DND-41 (cell line): ENCODE measurements around the gene CIDEA.

Experiments
- ATAC-seq: fragments of 200-7000 bp; cut with Tn5 transposase; 3 replicates; pipeline ENCODE4 v1.9.1; 2021; ENCODE audit warnings: low read depth; ENCODE audit not compliant: insufficient read depth
- DNase-seq: peaks from one replicate; pipeline ENCODE4 v3.0.0-alpha.2; 2020
- H2AFZ ChIP-seq: 2 replicates; pipeline ENCODE4 v1.6.0; 2012; ENCODE audit warnings: low read depth, low read length
- H3K27ac ChIP-seq: 2 replicates; pipeline ENCODE4 v1.5.1; 2012; ENCODE audit warnings: low read length, inconsistent platforms
- H3K27me3 ChIP-seq: fragments of 200-600 bp; sonication (generic); 2 replicates; pipeline ENCODE4 v1.6.0; 2012; ENCODE audit warnings: low read length, mild to moderate bottlenecking, inconsistent platforms; ENCODE audit not compliant: insufficient read depth, poor library complexity
- H3K36me3 ChIP-seq: 2 replicates; pipeline ENCODE4 v1.5.1; 2012; ENCODE audit warnings: low read length, inconsistent platforms; ENCODE audit not compliant: insufficient read depth
- H3K4me1 ChIP-seq: 2 replicates; pipeline ENCODE4 v1.5.1; 2012; ENCODE audit warnings: mild to moderate bottlenecking, low read length; ENCODE audit not compliant: insufficient read depth
- H3K4me2 ChIP-seq: 2 replicates; pipeline ENCODE4 v1.6.0; 2012; ENCODE audit warnings: mild to moderate bottlenecking, moderate library complexity, low read length, inconsistent platforms; ENCODE audit not compliant: insufficient read depth
- H3K4me3 ChIP-seq, 2 experiments: fragments of 200-600 bp in 1 of 2; shearing (Covaris generic) in 1 of 2; 2 replicates each; pipeline ENCODE4 v1.5.1; 2012 to 2016; ENCODE audit warnings: inconsistent platforms in 2 of 2, low read length in 2 of 2, mild to moderate bottlenecking in 2 of 2, low read depth in 1 of 2, moderate library complexity in 1 of 2
- H3K79me2 ChIP-seq: 2 replicates; pipeline ENCODE4 v1.6.0; 2012; ENCODE audit warnings: low read length, inconsistent platforms; ENCODE audit not compliant: insufficient read depth
- H3K9ac ChIP-seq: 2 replicates; pipeline ENCODE4 v1.6.0; 2012; ENCODE audit warnings: low read depth, mild to moderate bottlenecking, inconsistent platforms, low read length, moderate library complexity
- H3K9me3 ChIP-seq: 2 replicates; pipeline ENCODE4 v1.5.1; 2012; ENCODE audit warnings: low read length, moderate library complexity, mild to moderate bottlenecking, inconsistent platforms; ENCODE audit not compliant: insufficient read depth, severe bottlenecking
- H4K20me1 ChIP-seq: 2 replicates; pipeline ENCODE4 v1.6.0; 2012; ENCODE audit warnings: low read length; ENCODE audit not compliant: insufficient read depth
- EZH2 ChIP-seq: IDR thresholded peaks from 3 replicates; pipeline ENCODE4 v1.6.1; 2012; ENCODE audit warnings: borderline replicate concordance, low read depth, mild to moderate bottlenecking, moderate library complexity, low read length, inconsistent platforms; ENCODE audit not compliant: severe bottlenecking
- TF ChIP-seq, protein P1 (sequence below): IDR thresholded peaks from 2 replicates; pipeline ENCODE4 v1.5.1; 2012; ENCODE audit warnings: borderline replicate concordance, low read length, moderate library complexity, mild to moderate bottlenecking; ENCODE audit not compliant: poor library complexity, severe bottlenecking; ENCODE audit errors: extremely low read depth

CIDEA gene

DNA sequence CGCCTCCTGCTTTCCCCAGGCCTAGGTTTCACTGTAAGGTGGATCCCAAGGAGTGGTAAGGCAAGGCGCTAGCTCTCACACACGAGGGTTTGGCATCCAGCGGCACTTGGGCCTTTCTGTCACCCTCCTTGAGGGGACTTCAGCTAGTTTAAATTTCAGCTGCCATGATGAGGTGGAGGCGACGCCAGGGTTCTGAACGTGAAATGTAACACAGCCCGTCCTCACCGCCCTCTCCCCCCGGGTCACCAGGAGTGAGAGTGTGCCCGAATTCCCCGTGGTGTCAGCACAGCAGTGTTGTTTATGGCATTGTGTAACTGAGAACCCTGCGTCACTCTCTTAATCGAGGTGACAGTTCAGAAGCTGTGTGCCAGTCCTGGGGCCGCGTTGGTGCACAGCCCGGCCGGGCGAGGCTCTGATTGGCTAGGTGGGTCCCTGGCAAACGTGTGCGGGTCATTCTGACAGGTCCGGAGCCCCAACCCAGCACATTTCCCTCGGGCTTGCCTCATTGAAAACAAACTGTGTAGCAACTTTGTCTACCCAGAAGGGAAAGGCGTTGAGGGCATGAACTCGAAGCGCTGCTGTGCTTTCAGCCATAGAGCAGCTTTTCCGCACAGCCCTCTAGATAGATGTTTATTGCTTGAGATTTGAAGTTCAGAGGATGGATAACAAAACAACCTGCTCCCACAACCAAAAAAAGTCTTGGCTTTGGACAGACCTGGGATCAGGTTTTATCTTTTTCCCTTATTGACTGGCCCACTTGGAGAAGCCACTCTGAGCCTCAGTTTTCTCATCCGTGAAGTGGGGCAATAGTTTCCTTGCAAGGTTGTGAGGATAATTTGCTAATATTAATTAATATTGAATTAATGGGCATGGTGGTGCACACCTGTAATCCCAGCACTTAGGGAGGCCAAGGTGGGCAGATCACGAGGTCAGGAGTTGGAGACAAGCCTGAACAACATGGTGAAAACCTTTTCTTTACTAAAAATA is 4.9 kb downstream of the CIDEA start:
- H3K4me1 ChIP-seq, result no peaks in the 10 kb centered on the region
- H3K36me3 ChIP-seq, result no peaks in the 10 kb centered on the region
- H3K27ac ChIP-seq, result no peak overlapping the region
- no peaks in the 10 kb centered on the region for H3K9me3 ChIP-seq
- no peak overlapping the region for H2AFZ ChIP-seq
- TF ChIP-seq, protein P1, sequence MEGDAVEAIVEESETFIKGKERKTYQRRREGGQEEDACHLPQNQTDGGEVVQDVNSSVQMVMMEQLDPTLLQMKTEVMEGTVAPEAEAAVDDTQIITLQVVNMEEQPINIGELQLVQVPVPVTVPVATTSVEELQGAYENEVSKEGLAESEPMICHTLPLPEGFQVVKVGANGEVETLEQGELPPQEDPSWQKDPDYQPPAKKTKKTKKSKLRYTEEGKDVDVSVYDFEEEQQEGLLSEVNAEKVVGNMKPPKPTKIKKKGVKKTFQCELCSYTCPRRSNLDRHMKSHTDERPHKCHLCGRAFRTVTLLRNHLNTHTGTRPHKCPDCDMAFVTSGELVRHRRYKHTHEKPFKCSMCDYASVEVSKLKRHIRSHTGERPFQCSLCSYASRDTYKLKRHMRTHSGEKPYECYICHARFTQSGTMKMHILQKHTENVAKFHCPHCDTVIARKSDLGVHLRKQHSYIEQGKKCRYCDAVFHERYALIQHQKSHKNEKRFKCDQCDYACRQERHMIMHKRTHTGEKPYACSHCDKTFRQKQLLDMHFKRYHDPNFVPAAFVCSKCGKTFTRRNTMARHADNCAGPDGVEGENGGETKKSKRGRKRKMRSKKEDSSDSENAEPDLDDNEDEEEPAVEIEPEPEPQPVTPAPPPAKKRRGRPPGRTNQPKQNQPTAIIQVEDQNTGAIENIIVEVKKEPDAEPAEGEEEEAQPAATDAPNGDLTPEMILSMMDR, result no peak
- no peak for TF ChIP-seq EZH2
- no peaks in the 10 kb centered on the region for H3K27me3 ChIP-seq
- ATAC-seq (no peak), DNase-seq (no peak)
- no peak overlapping the region for H3K9ac ChIP-seq
- no peak overlapping the region for H3K4me3 ChIP-seq
- H4K20me1 ChIP-seq, result no peaks in the 10 kb centered on the region
- H3K4me2 ChIP-seq, result no peak overlapping the region
- H3K79me2 ChIP-seq, result no peaks in the 10 kb centered on the region

DNA sequence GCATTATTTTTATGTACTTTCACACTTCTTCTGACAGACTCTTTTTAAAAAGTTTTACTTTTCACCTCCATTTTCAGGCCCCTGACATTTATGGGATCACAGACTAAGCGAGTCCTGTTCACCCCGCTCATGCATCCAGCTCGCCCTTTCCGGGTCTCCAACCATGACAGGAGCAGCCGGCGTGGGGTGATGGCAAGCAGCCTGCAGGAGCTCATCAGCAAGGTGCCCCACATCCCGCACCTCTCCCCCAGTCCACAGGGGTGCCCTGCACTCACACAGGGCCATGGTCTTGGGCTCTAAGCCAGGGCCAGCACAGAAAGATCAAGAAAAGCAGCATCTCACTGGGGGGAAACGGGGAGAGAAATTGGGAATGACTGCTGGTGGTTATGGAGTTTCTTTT is 8.6 kb downstream of the CIDEA start:
- no peaks in the 10 kb centered on the region for H3K4me1 ChIP-seq
- peaks cover 13% of the 10 kb centered on the region for H3K27me3 ChIP-seq
- no peaks in the 10 kb centered on the region for H4K20me1 ChIP-seq
- H2AFZ ChIP-seq, result no peak overlapping the region
- no peaks in the 10 kb centered on the region for H3K36me3 ChIP-seq
- H3K4me2 ChIP-seq, result no peak overlapping the region
- no peak for ATAC-seq
- DNase-seq, result no peak
- H3K9me3 ChIP-seq, result no peaks in the 10 kb centered on the region
- no peaks in the 10 kb centered on the region for H3K79me2 ChIP-seq
- no peak overlapping the region for H3K9ac ChIP-seq
- TF ChIP-seq, protein P1, result no peak
- TF ChIP-seq EZH2, result no peak
- H3K4me3 ChIP-seq, result no peak overlapping the region
- no peak overlapping the region for H3K27ac ChIP-seq

DNA sequence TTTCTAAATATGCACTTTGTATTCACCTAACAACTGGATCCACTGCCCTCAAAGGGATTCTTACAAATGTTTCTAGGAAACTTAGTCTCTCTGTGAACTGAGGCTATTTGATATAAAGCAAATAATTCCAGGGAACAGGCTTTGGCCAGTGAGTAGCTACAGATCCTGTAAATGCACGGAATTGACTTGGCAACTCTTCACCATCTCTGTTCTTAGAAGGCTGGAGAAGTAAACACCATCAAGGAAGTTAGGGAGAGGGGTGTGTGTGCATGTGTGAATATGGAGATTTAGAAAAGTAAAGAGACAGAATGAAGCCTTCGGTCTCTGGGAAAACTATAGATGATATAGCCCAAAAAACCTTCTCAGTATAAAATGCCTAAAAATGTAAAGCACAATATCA is 10.7 kb downstream of the CIDEA start:
- no peaks in the 10 kb centered on the region for H4K20me1 ChIP-seq
- H3K9me3 ChIP-seq, result no peaks in the 10 kb centered on the region
- no peak overlapping the region for H2AFZ ChIP-seq
- H3K36me3 ChIP-seq, result no peaks in the 10 kb centered on the region
- H3K4me1 ChIP-seq, result no peaks in the 10 kb centered on the region
- no peak overlapping the region for H3K27ac ChIP-seq
- peaks cover 13% of the 10 kb centered on the region for H3K27me3 ChIP-seq
- TF ChIP-seq, protein P1, result no peak
- no peak for TF ChIP-seq EZH2
- H3K9ac ChIP-seq, result no peak overlapping the region
- DNase-seq (no peak), ATAC-seq (no peak)
- H3K4me2 ChIP-seq, result no peak overlapping the region
- no peak overlapping the region for H3K4me3 ChIP-seq
- no peaks in the 10 kb centered on the region for H3K79me2 ChIP-seq
